ENCODE measurements around the gene ZDHHC14.

ZDHHC14 gene

DNA sequence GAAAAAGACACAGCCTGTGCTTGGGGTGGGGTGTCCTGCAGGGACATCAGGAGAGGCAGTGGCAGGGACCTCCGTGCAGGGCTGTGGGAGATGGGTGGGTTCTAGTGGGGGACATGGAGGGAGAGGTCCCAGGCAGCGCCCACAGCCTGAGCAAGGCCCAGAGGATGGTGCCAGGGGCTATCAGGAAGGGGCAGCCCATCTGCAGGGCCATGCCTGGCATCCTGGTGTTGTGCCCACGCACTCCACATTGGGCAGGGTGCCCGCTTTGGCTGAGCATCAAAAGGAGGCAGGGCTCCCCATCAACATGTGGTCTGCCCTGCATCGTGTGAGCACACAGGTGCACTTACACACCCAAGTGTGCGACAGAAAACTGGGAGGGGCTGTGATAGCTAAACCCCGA lies 257.8 kb downstream of the ZDHHC14 start:
- no peak for DNase-seq (ENCODE audit: low read depth in 1 of 2, low spot score in 1 of 2)

DNA sequence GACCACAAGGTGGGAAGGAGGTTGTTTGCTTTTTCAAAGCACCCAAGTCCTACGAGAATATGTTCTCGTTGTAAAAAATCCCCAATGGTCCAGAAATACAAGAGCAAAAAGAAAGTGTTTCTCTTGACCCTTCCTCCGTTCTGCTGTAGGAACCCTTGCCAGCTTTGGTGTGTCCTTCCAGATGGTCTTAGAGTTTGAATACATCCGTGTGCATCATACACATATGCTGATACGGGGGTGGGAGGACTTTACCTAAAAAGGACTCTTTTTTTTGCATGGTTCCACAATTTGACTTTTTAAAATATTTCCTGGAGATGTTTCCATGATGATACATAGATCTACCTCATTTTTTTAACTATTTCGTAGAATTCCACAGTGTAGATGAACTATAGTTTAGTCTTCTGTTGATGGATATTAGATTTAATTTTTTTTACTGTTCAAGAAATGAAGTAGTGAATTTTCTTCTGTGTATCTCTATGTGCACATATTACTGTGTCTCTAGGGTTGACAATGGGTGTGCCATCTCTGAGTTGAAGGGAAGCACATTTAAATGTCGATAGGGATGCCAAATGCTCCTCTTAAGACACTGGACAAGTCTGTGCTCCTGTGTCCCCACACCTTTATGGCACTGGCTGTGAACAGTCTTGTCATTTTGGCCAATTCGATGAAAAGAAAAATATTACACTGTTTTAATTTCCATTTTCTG lies 259.9 kb downstream of the ZDHHC14 start:
- DNase-seq (ENCODE audit: low read depth in 1 of 2, low spot score in 1 of 2): no peak

DNA sequence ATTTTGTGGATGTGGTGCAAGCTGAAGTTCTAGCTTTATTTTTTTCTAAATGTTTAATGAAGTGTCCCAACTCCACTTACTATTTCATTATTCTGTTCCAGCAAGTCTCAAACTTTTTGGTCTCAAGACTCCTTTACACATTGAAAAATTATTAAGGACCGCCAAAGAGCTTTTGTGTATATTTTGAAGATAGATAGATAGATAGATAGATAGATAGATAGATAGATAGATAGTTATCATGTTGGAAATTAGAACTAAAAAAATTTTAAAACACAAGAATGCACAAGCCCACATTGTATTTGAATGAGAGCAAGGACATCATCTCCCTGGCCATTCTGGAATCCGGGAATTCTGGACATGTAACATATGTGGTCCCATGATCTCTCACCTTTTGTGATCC lies 260.8 kb downstream of the ZDHHC14 start:
- no peak for DNase-seq (ENCODE audit: low read depth in 1 of 2, low spot score in 1 of 2)

DNA sequence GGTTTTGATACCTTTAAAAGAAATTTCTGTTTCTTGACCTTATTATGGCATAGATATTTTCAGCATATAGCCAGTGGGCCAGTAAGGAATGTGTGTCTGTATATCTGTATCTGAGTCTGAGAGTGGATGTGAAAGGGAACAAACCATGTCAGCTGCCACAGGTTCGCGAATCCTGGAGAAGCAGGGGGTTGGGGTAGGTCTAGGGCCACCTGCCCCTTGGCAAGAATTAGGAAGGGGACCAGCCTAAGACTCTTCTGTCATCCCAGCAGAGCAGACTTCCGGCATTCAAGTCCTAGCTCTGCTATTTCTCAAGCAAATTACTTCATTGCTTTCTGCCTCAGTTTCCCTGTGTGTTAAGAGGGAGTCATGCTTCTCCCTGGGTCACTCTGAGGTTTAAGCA lies 261.7 kb downstream of the ZDHHC14 start:
- no peak for DNase-seq (ENCODE audit: low read depth in 1 of 2, low spot score in 1 of 2)

DNA sequence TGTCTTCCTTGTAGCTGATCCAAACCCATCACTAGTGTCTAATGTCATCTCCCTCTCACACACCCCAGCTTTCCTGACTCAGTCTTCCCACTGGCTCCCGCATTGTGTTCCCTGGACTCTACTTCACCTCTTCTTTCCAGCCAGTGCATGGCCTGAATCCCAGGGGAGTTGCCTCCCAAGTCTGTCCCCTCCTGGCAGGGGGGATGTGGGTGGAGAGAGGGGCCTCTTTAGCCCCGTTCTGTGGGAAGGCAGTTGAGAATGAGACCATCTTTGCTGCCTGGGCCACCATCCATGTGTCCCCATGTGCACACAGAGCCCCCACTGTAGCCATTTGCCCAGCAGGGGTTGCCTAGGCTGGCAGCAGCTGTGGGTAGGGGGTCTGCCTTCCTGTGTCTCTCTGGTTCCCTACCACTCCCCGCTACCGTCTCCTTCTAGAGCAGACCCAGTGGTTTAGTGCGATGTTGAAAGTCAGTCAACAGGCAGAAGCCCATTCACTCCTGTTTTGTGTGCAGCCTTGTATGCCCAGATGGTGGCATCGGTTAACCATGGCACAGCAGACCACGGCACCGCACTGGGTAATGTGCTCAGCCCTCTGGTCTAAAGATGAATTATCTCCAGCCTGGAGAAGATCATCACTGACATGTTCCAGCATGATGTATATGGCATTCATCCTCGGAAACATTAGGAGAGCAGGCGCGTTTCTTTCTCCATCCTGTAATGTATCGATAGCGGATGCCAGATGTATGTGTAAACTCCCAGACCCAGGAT lies 263.2 kb downstream of the ZDHHC14 start:
- peak in 1 of 2 donors; percentile 24 for DNase-seq (ENCODE audit: low read depth in 1 of 2, low spot score in 1 of 2)

DNA sequence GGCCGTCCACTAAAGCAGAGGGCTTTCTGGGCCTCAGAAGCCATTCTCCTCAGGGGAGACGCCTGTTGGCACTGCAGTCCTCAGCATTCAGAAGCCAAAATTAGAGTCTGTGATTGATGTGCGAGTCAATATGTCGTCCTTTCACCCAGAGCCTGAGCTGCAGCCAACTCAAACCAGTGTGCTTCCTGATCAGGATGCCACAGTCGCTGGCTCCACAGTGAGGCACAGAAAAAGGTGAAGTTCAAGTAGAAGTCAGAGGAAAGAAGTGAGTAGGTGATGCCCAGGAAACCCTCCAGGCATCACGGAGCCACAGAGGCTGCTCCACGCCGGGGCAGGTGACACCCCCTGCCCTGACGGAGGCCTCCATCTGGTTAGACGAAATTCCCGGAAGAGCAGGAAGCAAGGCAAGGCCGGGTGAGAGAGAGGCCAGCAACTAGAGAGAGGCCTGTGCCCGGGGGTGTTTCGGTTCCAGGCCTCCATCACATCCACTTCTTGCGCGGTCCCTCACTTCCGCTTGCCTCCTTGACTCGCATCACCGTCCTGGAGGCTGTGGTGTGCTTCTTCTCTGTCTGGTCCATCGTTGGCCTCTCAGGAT lies 264.3 kb downstream of the ZDHHC14 start:
- DNase-seq (ENCODE audit: low read depth in 1 of 2, low spot score in 1 of 2): no peak

DNA sequence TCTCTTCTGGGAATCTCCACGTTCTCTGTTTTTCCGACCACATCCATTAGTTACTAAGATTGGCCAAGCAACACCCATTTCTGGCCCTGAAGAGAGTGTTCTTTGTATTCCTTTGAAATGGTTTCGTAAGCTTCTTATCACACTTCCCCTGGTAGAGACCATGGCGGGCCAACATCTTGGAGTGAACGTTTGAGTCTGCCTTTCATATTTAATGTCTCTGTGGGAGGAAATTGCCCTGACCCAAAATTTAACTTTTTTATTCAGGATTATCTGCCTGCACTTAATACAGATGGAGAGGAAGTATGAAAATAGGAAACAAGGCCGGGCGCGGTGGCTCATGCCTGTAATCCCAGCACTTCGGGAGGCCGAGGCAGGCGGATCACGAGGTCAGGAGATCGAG lies 265.0 kb downstream of the ZDHHC14 start:
- no peak for DNase-seq (ENCODE audit: low read depth in 1 of 2, low spot score in 1 of 2)

DNA sequence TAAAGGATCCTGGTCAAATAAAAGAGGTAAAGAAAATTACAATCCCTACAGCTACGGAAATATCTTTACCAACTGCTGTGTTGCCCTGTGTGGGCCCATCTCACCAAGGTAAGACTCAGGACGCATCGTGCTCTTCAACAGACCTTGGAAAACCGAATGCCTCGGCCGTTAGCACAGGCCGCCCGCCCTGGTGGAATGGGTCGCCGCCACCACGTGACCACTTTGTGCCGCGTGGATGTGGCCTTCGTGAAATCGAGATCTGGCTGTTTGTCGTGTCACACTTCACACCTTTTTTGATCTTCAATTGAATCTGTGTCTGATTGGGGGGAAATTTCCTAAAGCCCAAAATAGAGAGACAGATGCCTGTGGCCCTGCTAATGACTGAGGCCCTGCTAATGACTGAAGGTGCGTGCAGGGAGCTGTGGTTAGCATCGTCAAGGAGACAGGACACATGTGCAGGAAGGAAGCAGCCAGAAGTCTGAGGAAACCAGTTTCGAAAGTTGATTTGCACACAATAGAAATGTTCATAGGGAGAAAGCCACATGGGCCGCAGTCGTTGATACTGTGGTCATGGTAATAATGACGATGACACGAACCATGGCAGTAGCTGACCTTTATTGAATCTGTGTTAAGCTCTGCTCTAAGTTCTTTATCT lies 266.4 kb downstream of the ZDHHC14 start:
- no peak for DNase-seq (ENCODE audit: low read depth in 1 of 2, low spot score in 1 of 2)

DNA sequence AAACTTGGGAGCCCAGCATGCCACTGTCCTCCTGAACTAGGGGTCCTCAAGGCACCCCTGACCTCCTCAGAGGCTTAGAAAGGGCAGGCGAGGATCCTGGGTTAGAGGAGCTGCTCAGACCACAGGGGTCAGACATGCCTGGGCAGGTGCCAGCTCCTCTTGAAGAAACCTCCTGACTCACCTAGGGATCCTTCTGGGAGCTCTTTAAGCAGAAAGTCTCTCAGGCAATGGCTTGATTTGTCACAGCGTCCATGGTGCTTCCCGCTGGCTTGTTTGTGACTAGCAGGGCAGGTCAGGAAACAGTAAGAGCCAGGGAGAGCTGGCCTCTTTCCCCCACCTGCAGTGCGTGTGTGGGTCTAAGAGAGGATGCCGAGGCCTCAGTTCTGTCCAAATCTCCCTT lies 267.6 kb downstream of the ZDHHC14 start:
- no peak for DNase-seq (ENCODE audit: low read depth in 1 of 2, low spot score in 1 of 2)

DNA sequence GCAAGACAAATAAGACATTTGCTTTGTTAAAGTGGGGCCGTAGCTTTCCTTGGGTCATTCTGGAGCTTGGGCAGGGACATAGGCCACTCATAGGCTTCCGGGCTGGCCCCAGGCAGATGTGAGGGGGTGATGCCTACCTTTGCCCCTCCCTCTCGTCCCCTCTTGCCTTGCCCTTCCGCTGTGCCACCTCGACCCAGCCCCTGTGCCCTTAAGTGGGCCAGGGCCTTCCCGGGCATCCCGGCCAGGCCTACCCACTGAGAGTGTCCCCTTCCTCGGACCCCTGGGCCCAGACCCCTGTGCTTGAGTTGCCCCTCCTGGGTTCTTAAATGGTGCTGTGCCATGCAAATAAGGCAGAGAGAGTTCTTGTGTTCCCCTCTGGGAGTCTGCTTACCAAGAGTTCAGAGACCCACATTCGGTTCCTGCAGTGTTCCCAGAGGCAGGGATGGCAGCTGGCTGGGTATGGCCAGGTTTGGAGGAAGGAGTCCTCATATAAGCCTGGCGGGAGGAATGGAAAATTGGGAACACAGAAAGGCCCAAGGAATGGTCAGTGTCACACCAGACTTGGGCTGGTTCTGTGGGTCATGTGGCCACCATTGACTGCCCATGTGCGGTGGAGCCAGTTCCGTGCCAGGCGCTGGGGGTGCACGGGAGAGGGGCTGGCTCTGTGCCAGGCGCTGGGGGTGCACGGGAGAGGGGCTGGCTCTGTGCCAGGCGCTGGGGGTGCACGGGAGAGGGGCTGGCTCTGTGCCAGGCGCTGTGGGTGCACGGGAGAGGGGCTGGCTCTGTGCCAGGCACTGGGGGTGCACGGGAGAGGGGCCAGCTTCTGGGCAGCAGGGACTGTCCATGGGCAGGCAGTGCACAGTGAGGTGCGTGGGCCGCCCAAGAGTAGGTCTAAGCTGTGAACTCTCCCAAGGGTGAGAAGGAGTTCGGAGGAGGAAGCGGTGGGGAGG lies 268.6 kb downstream of the ZDHHC14 start:
- DNase-seq (ENCODE audit: low read depth in 1 of 2, low spot score in 1 of 2): no peak

DNA sequence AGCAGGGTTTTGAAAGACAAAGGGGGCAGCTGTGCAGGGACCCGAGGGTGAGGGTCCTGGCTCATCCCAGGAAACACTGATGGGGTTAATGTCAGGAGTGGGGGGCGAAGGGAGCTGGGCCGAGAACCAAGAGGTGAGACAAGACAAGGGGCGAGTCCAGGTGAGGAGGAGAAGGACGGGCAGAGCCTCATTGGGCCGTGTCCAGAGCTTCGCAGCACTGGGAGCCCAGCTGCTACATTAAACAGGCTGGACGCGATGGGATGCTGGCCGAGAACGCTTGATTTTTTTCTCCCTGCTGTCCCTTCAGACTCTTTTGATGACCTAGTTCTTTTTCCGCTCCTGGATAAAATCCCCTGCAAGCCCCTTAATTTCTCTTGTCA lies 269.3 kb downstream of the ZDHHC14 start:
- no peak for DNase-seq (ENCODE audit: low read depth in 1 of 2, low spot score in 1 of 2)

DNA sequence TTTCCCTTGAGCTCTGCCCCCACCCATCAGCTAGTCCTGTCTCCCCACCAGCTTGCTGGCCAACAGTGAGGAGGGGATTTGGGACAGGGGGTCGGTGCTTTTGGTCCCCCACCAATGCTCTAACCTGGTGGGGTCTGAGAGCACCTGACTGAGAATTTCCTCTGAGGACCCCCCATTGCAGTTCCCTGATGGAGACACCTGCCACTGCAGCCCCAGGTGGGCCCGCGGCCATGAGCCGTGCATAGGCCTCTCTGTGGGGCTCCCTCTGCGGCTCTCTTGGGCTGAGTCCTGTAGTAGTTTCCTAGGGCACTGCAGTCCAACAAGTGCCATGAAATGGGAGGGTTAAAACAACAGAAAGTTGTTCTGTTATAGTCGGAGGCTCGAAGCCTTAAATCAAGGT lies 269.8 kb downstream of the ZDHHC14 start:
- no peak for DNase-seq (ENCODE audit: low read depth in 1 of 2, low spot score in 1 of 2)

DNA sequence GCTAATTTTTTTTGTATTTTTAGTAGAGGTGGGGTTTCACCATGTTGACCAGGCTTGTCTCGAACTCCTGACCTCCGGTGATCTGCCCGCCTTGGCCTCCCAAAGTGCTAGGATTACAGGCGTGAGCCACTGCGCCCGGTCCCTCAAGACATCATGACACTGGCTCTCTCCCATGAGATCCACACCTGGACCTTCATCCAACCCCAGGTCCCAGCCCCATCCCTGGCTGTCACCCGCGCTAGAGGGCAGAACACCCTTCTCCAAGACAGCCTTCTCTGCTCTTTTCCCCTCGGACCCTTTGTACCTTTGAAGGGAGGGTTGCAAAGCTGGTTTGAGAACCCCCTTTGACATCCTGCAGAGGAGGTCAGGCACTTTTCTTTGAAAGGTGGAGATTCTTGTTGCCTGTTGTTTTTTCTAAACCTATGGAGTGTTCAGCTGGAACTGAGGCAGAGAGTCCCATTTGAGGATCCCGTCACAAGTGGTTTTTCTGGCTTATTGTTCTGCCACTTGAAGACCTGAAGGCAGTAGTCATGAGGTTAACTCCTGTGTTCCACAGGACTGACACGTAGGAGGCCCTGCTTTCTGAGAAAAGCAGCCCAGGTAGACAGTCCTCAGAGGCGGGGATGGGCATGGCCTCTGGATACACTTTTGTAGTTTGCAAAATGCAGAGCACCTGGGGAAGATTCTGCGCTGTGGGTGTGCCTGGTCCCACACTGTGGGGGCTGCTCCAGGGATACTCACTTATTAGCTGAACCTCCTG lies 270.9 kb downstream of the ZDHHC14 start:
- DNase-seq (ENCODE audit: low read depth in 1 of 2, low spot score in 1 of 2): no peak

DNA sequence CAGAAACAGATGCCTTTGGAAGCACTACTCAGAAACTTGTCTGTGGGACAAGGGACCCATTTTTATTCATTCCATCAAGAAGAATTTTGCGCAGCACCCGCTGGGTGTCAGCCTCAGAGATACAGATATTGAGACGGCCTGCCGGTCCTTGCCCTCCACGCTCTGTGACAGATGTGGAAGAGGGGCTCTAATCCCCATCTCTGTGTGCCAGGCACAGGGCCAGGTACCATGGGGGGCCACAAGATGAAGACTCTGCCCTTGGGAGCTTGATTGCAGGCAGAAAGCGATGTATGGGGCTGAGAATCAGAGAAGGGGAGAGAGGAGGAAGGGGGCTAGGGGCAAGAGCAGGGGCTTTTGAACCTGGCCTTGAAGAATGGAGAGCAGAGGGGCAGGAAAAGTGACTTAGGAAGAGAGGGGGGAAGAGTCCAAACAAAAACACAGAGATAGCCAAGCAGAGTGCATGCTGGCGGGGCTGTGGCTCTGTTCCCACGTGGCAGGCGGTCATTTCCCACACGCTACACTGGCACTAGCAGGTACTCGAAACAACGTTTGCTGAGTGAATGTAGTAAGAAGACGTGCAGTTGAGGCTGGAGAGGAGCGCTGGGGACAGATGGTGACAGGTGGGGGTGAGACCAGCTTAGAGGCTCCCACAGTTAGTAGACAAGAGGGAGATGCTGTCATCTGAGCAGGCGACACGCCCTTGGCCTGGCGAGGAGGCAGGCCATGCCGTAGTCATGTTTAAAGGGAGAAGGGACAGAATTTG lies 271.8 kb downstream of the ZDHHC14 start:
- no peak for DNase-seq (ENCODE audit: low read depth in 1 of 2, low spot score in 1 of 2)

DNA sequence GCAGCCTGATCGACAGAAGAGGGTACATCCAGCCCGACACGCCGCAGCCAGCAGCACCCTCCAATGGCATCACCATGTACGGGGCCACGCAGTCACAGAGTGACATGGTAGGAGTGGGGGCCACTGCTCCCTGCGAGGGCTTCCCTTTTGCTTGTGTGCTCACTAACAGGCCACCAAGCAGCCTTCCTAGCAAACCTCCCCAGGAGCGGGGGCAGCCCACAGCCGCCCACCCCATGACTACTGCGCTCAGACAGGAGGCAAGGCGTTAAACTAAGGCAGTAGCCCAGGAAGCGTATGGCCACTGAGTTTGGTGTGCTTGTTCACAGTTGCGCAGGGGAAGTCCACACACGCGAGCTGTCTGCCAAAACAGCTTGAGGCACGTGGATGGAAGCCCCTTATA lies 272.5 kb downstream of the ZDHHC14 start:
- DNase-seq (ENCODE audit: low read depth in 1 of 2, low spot score in 1 of 2): no peak

DNA sequence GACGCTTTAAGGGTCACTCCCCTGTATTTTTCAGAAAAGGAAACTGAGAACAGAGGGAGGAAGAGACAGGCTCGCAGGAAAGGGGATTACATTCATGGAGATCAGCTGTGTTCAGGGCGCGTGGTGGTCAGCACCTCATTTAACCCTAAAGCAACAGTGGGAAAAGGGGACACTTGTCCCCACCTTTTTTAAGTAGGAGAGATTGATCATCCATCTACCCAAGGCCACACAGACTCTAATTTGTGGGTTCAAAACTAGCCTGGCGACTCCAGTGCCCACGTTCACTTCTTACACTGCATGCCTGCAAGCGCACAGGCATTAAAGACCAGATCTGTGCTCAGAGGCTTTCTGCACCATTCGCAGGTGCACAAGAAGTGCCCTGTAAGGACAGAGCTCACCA lies 274.1 kb downstream of the ZDHHC14 start:
- no peak for DNase-seq (ENCODE audit: low read depth in 1 of 2, low spot score in 1 of 2)

DNA sequence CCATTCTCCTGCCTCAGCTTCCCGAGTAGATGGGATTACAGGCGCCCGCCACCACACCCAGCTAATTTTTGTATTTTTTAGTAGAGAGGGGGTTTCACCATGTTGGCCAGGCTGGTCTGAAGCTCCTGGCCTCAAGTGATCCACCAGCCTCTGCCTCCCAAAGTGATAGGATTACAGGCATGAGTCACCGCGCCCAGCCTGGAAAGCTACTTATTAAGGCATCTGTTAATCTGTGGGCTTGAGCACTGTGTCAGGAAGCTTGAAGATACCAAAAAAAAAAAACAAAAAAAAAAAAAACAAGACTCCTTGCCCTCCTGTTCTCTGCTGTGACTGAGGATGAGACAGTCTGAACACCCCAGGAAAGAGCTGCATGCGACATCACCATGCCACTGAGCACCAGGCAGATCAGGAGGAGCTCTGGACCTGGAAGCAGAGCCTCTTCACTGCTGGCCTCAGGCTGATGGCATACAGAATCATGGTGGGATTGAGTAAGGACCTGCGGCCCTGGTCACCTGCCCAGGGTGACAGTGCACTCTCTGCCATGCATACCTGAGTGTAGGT lies 275.5 kb downstream of the ZDHHC14 start:
- DNase-seq (ENCODE audit: low read depth in 1 of 2, low spot score in 1 of 2): no peak

DNA sequence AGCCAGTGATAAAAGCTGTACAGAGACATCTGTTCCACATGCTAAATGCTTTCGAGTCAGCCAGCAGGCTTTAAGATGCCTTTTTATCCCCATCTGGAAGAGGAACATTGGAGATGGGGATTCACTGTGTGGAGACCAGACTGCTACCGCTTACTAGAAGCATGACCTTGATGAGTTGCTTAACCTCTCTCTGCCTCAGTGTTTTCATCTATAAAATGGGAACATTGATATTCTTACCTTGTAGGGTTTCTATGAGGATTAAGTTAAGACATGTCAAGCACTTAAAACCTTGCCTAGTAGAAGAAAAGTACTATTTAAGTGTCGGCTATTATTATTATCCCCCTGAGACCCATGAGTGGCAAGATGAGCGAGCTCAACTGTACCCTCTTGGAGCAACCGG lies 276.8 kb downstream of the ZDHHC14 start:
- DNase-seq (ENCODE audit: low read depth in 1 of 2, low spot score in 1 of 2): no peak

DNA sequence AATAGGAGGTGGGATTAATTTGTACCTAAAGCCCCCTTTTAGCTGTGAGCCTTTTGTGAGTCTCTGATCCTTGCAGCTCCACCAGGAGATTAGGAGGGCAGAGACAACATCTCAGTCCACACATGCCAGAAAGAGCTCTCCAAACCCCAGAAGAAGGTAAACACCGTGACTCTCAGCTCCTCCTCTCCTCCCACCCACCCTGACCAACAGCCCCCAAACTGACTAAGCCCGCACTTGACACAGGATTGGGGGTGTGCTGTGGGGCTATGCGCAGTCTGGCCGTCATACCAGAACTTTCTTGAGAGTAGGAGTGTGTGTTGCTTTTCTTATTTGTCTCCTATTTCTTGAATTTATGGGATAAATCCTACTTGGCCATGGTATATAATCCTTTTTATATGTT lies 277.3 kb downstream of the ZDHHC14 start:
- DNase-seq (ENCODE audit: low read depth in 1 of 2, low spot score in 1 of 2): no peak
